GM19023 (cell line): ENCODE data around the gene PKP2.

Experiments
- ATAC-seq: cut with Tn5 transposase; IDR thresholded peaks from one replicate; pipeline ENCODE4 v1.9.1; 2021; ENCODE audit warnings: mild to moderate bottlenecking, moderate library complexity; ENCODE audit not compliant: unreplicated experiment

PKP2 gene

DNA sequence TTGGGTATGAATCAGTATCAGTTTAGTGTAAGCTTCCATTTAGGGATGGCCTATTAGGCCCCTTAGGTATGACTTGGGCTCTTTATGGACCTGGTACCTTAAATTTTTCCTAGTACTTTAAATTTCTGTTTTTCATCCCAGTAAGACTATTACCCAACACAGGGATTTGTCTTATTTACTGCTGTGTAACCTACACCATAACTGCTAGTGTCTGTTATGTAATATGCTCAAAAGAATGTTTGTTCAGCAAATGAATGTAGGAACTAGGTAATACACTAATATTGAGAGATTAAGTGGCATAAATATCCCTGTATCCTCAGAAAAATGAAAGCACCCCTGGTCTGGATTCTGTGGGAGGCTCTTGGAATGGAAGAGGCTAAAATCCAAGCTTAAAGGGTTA is 77.2 kb downstream of the PKP2 start:
- no peak for ATAC-seq

DNA sequence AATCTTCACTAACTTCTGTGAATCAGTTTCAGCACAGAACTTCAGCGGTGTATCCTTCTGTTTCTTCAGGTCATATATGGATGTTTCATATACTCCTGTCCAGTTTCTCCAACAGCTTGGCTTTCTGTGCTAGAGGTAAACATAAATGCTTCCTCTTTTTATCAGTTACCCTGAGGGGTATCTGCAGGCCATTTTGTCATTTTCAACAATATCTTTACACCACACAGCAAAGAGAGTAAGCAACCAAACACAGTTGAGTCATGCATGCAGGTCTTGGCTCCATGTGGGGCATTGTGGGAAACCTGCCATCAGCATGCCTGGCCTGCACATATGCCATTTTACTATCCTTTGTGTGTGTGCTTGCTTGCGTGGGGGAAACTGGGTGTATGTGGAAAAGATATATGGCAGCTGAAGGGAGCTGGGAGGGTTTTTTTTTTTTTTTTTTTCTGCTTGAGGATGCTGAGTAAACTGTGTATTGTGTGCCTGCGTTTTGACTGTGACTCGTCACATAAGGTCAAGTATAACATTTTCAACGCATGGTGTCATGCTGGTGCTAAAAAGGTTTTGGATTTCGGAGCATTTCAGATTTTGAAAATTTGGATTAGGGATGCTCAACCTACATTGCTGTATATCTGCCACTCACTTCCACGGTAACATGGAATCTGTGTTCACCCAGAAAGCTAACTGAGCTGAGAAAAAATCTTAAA is 84.7 kb downstream of the PKP2 start:
- ATAC-seq: no peak

DNA sequence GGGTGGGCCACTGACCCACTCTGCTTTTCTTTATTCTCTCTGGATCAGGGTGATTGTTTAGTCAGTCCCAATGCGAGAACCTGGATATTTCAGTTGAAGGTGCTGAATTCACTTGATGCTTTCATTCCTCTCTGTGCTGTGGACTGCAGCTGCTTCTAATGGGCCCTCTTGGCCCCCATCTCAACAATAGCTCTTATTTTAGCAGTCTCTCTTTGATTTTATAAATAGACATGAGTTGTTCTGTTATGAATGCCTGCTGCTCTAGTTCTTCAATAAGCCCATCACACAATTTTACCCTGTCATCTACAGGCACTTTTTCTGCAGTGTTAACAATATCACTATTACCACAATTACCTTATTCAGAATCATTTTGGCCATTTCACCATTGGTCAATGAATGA is 86.7 kb downstream of the PKP2 start:
- ATAC-seq: no peak

DNA sequence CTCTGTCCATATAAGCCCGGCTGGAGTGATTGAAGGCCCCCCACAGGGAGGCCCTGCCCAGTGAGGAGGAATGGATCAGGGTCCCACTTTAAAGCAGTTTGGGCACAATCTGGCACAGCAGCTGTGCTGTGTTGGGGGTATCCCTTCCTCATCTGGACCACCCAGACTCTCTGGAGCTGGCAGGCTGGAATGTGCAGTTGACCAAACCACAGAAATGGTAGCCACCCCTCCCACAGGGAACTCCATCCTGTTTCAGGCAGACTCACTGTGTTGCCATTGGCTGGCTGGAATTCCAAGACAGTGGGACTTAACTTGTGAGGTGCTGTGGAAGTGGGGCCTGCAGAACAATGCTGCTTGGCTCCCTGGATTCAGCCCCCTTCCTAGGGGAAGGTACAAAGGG is 87.4 kb downstream of the PKP2 start:
- ATAC-seq: no peak

DNA sequence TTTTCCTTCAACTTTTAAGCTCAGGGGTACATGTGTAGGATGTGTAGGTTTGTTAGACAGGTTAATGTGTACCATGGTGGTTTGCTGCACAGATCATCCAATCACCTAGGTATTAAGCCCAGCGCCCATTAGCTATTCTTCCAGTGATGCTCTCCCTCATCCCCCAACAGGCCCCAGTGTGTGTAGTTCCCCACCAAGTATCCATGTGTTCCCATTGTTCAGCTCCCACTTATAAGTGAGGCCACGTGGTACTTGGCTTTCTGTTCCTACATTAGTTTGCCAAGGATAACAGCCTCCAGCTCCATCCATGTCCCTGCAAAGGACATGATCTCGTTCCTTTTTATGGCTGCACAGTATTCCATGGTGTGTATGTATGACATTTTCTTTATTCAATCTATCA is 92.3 kb downstream of the PKP2 start:
- ATAC-seq: no peak

DNA sequence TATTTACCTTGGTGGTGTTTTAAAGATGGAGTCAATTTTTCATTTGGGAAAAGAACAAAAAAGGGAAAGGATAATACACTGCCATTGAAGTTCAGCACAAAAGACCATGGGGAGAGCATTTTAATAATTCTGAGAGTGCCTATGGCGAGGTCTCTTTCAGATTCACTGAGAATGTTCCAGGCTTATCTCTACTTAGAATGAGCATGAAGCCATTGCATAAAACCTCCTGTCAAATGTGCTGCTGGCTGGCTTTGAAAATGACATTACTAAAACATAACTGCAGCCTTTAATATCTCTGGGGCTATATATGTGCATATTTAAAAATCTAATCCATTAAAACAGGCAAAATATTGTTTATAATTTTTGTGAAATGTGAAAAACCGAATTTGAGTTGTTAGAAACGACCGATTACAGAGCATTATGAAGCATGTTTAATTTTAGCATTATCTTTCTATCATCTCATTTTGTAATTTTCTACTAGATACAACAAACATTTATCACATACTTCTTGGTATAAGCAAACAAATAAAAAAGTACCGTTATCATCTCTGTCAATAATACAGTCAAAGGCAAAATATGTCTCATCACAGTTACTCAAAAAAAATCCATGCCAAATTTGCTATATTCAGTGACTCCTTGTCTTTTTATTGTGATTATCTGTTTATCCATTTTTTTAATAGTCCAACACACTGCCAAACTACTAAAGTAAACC is 95.2 kb downstream of the PKP2 start:
- no peak for ATAC-seq

DNA sequence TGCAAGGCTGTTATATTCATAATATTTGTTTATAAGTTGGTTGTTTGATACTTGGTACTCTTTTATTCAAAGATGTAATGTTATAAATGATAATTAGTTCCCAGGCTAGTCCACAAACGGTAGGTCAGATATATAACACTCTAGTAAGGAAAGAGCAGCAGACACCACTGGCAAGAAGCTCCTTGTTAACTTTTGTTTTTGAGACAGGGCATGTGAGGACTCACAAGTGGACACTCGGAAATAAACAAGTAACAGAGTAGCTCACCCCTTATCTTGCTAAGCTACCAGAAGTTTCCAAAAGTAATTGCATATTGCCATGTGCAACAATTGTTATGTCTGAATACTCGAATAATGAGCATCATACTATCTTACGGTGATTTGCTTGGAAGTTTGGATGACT is 102.3 kb downstream of the PKP2 start:
- no peak for ATAC-seq

DNA sequence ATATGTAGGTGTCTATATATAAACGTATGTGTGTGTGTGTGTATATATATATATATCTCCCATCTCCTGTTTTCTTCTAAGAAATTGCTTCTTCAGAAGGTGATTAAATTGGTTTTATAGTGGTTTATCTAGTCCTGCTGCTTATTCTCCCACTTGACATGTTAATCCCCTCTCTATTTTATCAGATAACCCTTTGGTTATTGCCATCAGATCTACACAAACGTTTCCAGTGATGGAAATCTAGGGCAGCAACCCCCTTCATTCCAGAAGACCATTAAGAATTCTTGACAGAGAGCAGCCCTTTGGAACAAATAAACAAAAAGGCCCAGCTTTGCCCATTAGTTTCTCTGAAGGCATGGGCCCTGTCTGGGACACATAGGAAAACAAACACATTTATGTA is 106.7 kb downstream of the PKP2 start:
- no peak for ATAC-seq

DNA sequence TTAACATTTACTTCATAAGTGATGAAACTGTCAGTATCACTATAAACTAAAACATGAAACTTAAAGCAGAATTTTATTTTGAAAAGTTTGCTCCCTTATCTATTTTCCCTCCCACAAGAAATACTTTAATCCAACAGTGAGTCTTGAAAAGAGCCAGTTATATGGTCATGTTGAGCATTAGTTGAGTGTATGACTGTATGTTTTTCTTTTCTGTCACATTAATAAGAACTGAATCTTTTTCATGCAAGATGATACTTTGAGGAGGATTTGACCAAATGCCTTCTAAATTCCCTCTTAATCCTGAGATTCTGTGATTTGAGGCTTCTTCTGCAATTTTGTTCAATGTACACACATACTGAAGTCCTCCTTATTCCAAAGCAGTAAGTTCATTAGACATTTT is 107.1 kb downstream of the PKP2 start:
- ATAC-seq: no peak

DNA sequence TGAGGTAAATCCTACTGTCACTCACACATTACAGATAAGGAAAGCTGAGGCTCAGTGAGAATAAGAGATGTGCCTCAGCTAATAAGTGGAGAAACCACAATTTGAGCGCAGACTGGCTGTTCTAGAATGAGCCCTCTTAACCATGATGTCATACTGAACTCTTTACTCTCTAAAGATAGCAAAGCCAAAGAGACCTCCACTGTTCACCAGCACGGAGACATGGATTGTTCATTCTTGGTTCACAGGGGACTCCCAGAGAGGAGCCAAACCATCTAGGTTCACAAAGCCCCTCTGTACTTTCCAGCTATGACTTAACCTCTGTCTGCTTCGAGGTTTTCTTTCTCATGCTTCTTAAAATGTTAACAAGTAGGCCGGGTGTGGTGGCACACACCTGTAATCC is 108.2 kb downstream of the PKP2 start:
- ATAC-seq: no peak

DNA sequence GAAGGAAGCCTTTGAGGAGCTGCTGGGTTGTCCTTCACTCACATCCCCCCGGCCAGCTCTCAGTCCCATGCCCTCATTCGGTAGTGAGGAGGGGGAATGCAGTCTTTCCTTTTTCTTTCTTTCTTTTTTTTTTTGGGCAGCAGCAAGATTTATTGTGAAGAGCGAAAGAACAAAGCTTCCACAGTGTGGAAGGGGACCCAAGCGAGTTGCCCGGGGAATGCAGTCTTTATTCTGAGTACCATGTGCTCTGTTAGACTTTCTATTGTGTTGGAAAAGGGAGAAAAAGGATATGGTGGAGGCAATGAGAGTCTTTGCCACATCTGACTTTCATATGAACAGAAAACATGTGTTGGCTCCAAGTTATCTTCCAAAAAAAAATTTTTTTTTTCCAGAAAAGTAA is 111.0 kb downstream of the PKP2 start:
- ATAC-seq: no peak

DNA sequence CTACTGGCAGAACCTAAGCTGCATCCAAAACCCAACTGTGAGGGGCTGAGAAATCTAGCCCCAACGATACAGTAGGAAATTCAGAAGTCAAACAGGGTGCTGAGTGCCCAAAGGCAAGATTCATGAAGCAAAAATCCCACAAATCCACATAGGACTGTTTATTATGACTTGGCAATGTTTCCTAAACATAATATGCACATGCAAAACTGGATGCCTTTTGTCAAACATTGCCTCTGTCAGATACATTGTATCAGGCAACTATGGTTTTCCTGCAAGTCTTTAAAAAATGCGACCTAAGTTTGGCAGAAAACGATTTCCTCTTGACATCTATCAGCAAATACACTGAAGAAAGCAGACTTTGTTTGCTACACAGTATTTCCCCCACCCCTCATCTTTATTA is 113.5 kb downstream of the PKP2 start:
- ATAC-seq: no peak

DNA sequence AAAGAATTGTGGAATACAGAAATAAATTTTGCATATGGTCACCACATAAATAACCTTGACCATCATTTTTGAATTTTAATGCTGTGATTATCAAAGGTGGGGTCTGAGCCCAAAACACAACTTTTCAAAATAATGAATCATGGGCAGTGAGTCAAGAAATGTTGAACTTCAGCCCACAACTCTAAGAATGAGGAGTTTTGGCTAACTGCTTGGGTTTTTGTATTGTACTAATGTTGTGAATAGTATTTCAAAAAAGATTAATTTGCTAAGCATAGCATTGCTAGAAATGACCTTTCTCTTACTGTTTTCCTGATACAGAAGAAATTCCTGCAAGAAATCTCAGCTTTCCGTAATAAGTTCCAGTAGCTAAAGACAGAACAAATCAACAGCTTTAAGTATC is 116.5 kb downstream of the PKP2 start:
- no peak for ATAC-seq

DNA sequence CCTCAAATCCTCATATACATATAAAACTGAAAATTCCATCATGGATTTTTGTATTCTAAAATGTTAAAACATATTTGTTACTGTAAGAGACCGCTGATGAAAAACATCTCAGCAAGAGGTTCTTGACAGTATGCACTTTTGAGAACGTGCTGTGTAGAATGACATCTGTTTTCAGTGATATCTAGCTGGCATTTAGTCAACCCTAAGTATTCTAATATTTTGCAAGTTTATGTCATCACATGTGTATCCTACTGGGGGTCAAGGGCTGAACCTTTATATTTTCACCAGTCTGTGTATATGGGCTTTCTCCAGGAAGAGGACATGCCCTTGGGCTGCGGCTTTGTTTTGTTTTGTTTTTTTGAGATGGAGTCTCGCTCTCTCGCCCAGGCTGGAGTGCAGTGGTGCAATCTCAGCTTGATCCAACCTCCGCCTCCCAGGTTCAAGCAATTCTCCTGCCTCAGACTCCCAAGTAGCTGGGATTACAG is 118.8 kb downstream of the PKP2 start:
- no peak for ATAC-seq

DNA sequence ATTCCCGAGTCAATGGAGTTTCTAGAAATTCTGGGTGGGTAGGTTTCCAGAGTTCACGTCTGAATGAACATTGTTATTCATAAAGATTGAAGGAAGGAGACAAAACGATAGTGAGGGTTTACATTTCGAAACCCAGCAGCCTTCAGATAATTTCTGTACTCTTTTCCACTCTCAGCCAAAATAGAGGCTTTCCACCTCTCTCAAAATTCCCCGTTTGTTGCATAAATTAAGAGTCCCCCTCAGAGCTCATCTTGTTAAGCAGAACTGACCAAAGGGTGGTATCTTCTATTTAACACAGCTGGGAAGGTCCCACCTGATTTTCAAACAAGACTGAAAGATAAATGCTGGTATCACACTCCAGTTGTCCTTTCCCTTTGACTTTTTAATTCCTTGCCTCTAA is 119.4 kb downstream of the PKP2 start:
- ATAC-seq: peak; percentile 69

DNA sequence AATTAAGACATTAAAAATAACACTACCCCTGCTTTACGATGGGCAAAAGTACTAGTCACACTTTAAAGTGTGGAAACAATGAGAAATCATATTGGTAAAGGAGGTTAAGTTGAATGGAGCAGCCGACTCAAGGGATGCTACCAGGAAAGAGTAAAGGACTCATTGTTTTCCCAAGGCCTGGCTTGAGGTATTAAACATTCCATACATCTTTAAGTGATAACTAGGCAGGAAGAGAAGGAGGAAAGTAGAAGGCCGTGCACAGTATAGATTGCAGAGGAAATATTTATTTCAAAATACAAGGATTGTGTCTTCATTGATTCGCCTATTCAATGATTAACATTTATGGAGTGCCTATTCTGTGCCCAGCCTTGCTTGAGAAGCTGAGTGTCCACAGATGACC is 120.3 kb downstream of the PKP2 start:
- ATAC-seq: no peak

DNA sequence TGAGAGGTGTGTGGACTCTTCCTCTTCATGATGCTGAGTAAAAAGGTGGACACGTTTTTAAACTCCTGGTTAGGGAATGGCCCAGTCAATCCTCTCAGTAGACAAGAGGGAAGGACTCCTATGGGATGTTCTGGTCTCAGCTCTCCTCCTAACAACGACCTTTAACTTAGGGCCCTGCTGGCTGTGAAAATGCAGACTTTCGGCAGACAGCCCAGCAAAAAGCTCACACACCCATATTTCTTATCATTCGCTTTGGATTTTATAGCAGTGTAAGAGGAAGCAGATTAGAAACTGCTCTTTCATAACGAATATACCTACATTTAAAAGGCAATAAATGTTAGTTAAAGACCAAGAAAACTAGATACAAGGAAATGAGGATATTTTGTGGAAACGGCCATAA is 122.9 kb downstream of the PKP2 start:
- no peak for ATAC-seq

DNA sequence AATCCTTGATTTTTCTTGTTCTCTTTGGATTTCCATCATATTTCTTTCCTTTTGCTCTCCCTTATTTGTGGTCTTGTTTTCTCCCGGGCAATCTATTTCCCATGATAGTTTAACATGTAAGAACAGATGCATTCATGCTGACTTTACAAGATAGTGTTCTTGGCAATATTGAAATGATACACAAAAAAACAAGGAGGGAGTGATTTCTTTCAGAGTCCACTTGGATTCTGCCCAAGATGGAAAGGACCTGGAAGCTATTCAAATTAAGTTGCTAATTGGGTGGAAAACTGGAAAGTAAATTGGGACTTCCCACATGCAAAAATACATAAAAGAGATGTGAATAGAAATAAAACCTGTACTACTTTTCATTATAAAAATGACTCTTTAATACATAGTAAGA is 126.4 kb downstream of the PKP2 start:
- ATAC-seq: no peak

DNA sequence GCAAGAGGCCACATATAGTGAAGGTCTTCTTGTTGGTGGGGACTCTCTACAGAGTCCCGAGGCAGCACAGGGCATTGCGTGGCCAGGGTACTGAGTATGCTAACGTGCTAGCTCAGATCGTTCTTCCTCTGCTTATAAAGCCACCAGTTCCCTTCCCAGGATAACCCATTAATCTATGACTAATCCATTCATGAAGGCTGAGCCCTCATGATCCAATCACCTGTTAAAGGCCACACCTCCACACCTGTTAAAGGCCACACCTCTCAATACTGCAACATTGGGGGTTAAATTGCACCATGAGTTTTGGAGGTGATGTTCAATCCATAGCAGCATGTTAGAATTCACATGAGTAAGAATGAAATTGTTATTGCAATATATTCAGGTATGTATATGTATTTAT is 128.1 kb downstream of the PKP2 start:
- ATAC-seq: no peak

DNA sequence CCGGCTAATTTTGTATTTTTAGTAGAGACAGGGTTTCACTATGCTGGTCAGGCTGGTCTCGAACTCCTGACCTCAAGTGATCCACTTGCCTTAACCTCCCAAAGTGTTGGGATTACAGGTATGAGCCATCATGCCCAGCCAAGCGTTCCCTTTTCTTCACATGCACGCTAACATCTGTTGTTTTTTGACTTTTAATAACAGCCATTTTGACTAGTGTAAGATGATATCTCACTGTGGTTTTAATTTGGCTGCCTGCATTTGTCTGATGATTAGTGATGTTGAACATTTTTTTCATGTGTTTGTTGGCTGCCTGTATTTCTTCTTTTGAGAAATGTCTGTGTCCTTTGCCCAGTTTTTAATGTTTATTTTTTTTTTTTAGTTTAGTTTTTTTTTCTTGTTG is 130.7 kb downstream of the PKP2 start:
- no peak for ATAC-seq

DNA sequence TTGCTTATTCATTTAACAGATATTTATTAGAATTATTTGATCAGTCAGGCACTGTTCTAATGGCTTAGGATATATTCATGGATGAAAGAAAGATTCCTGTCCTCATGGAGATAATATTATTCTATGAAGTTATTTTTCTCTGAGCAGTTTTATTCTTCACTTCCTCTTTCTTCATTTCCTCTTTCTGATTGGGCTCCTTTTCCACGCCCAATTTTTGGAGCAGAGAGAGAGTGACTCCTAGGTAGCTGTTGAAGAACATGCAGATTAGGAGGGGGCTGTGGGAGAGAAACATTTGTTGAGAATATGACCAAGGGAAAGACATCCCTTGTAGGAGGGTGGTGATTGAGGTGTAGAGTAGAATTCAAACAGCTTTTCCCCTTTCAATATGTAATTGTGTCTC is 134.9 kb downstream of the PKP2 start:
- ATAC-seq: no peak

DNA sequence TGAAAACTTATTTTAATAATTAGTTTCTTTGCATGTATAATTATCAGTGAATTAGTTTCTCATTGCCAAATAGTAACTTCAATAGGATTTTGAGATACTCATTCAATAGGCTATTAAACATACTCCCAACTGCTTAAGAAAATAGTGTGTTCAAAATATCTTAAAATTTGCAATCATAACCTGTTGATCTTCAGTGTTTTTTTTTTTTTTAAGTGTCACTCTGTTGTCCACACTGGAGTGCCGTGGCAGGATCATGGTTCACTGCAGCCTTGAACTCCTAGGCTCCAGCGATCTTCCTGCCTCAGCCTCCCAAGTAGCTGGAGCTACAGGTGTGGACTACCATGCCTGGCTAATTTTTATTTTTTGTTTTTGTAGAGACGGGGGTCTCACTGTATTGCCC is 139.4 kb downstream of the PKP2 start:
- no peak for ATAC-seq
